ENCODE data around the gene GZMH. TPM values are rescaled to one million over a fixed set of nuclear protein-coding genes. Genes with fewer than 3 reads are reported as not detected.
A peak's percentile ranks its signal among the peaks of the same experiment; 100 is the strongest.

GZMH gene
- polyA plus RNA-seq, 3 donors, result 0.15 to 1.6 (median 0.94) TPM

- no peak for TF ChIP-seq CTCF (IDR thresholded peaks at IDR 0.05)
- H3K4me3 Mint-ChIP-seq, result no peak overlapping the region
- H3K9me3 Mint-ChIP-seq, result peaks cover 0 to 4% (median 0%) of the 10 kb centered on the region in 7 donors
- no peaks in the 10 kb centered on the region for H3K36me3 Mint-ChIP-seq
- Histone ChIP-seq H3K4me3 (replicated peaks in 1 of 3; ENCODE audit: low read depth in 2 of 3, low read length in 3 of 3) (no peak overlapping the region), H2AFZ (ENCODE audit: insufficient read depth, low read depth, low read length, poor library complexity, severe bottlenecking) (no peak overlapping the region), H3K4me1 (ENCODE audit: control insufficient read depth in 1 of 2, insufficient read depth in 2 of 2, low read length in 2 of 2) (no peaks in the 10 kb centered on the region), H3K9ac (ENCODE audit: insufficient read depth, low read length, poor library complexity, severe bottlenecking) (no peak overlapping the region), H4K20me1 (ENCODE audit: insufficient read depth, low read length) (no peaks in the 10 kb centered on the region), H3K4me2 (replicated peaks; ENCODE audit: extremely low read depth, low read length, poor library complexity, severe bottlenecking) (no peak overlapping the region), H3K27me3 (ENCODE audit: control insufficient read depth in 2 of 2, insufficient read depth in 2 of 2, low read length in 2 of 2) (no peaks in the 10 kb centered on the region), H3K27ac (ENCODE audit: low read depth in 1 of 2, low read length in 2 of 2) (no peak overlapping the region), H3K36me3 (replicated peaks in 1 of 2; ENCODE audit: control insufficient read depth in 1 of 2, insufficient read depth in 2 of 2, low read length in 2 of 2) (no peaks in the 10 kb centered on the region), H3K9me3 (replicated peaks in 1 of 2; ENCODE audit: control insufficient read depth in 1 of 2, insufficient read depth in 1 of 2, low read length in 2 of 2) (no peaks in the 10 kb centered on the region), H3K79me2 (ENCODE audit: insufficient read depth, low read length) (no peaks in the 10 kb centered on the region)
- 97% methylated on average over 3 of the region's 3 CpGs for WGBS (ENCODE audit: insufficient coverage)
- DNase-seq, result no peak
- H3K4me1 Mint-ChIP-seq, result peaks cover 2% of the 10 kb centered on the region
- intact Hi-C loops (cut with micrococcal nuclease), result no loop called here
- peaks cover 0 to 3% (median 2%) of the 10 kb centered on the region in 3 donors for H3K27me3 Mint-ChIP-seq (ENCODE audit: low read depth in 3 of 3)
- H3K27ac Mint-ChIP-seq, result peak overlapping the region in 1 of 7 donors; percentile 46
Measured at GRCh38 chr14:24630087-24630871, 20.8 kb upstream of the GZMH start.

- H3K27ac Mint-ChIP-seq, result peak overlapping the region in 1 of 7 donors; percentile 65
- no peaks in the 10 kb centered on the region for H4K20me1 ChIP-seq (ENCODE audit: insufficient read depth, low read length)
- H3K9me3 Mint-ChIP-seq, result peaks cover 0 to 4% (median 0%) of the 10 kb centered on the region in 7 donors
- no CpG with 5 or more reads among the region's 6 CpGs for WGBS (ENCODE audit: insufficient coverage)
- no peak overlapping the region for H3K9ac ChIP-seq (ENCODE audit: insufficient read depth, low read length, poor library complexity, severe bottlenecking)
- H3K27me3 Mint-ChIP-seq (ENCODE audit: low read depth in 3 of 3), result peaks cover 0 to 3% (median 2%) of the 10 kb centered on the region in 3 donors
- H3K4me1 ChIP-seq (ENCODE audit: control insufficient read depth in 1 of 2, insufficient read depth in 2 of 2, low read length in 2 of 2), result no peaks in the 10 kb centered on the region
- intact Hi-C loops (cut with micrococcal nuclease), result no loop called here
- no peaks in the 10 kb centered on the region for H3K36me3 Mint-ChIP-seq
- H3K79me2 ChIP-seq (ENCODE audit: insufficient read depth, low read length), result no peaks in the 10 kb centered on the region
- H2AFZ ChIP-seq (ENCODE audit: insufficient read depth, low read depth, low read length, poor library complexity, severe bottlenecking), result no peak overlapping the region
- peaks cover 2% of the 10 kb centered on the region for H3K4me1 Mint-ChIP-seq
- no peak overlapping the region for H3K27ac ChIP-seq (ENCODE audit: low read depth in 1 of 2, low read length in 2 of 2)
- DNase-seq, result no peak
- H3K36me3 ChIP-seq (replicated peaks in 1 of 2; ENCODE audit: control insufficient read depth in 1 of 2, insufficient read depth in 2 of 2, low read length in 2 of 2), result no peaks in the 10 kb centered on the region
- H3K4me3 Mint-ChIP-seq, result no peak overlapping the region
- H3K9me3 ChIP-seq (replicated peaks in 1 of 2; ENCODE audit: control insufficient read depth in 1 of 2, insufficient read depth in 1 of 2, low read length in 2 of 2), result no peaks in the 10 kb centered on the region
- no peak for TF ChIP-seq CTCF (IDR thresholded peaks at IDR 0.05)
- no peaks in the 10 kb centered on the region for H3K27me3 ChIP-seq (ENCODE audit: control insufficient read depth in 2 of 2, insufficient read depth in 2 of 2, low read length in 2 of 2)
- no peak overlapping the region for H3K4me3 ChIP-seq (replicated peaks in 1 of 3; ENCODE audit: low read depth in 2 of 3, low read length in 3 of 3)
- no peak overlapping the region for H3K4me2 ChIP-seq (replicated peaks; ENCODE audit: extremely low read depth, low read length, poor library complexity, severe bottlenecking)
Measured at GRCh38 chr14:24629521-24629920, 20.0 kb upstream of the GZMH start.

All from CD14-positive monocyte (primary cell).